GM18519 (cell line): ENCODE results near the gene SLTM.
"Not testable (repeated sequence)": the region's sequence is repeated elsewhere in the genome, so short reads cannot be mapped to it uniquely, and the experiment has no call there.

Experiments used
- ATAC-seq: cut with Tn5 transposase; IDR thresholded peaks from one replicate; pipeline ENCODE4 v1.9.1; 2021; ENCODE audit warnings: mild to moderate bottlenecking, moderate library complexity; ENCODE audit not compliant: unreplicated experiment, low FRiP score

Gene SLTM

DNA sequence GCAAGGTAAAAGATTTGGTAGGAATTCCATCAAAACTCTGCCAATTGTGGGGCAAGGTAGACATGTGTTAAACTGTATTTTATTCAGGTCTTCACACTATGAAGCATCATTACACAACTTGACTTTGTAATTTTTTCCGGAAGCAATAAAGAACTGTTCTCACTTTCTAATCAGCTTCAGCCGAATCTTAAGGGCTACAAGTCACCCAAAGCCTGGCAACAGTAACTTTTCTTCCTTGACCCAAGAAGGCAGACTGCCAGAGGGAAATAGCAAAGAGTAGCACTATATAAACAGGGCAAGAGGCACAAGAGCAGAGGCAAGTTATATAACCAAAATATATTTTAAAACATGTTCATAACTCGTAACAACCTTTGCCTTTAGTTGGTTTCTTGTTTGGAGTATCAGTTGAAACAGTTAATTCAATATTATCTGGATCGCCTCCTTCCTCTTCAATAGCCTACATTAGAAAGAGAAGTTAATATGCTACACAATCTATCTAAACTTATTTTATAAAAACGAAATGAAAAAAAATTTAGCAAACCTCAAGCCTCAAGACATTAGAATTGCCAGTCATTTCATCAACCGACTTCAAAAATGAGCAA lies 1.4 kb downstream of the SLTM start:
- ATAC-seq = no peak

- no peak for ATAC-seq
These were observed 3.5 kb downstream of the SLTM start for GRCh38 chr15:58929891-58930416.

- ATAC-seq = no peak
These were observed 6.7 kb downstream of the SLTM start for GRCh38 chr15:58926823-58927222.

- no peak for ATAC-seq
These were observed 9.2 kb downstream of the SLTM start for GRCh38 chr15:58924327-58924726.

- no peak for ATAC-seq
These were observed 9.7 kb downstream of the SLTM start for GRCh38 chr15:58923696-58924300.

- no peak for ATAC-seq
These were observed 10.2 kb downstream of the SLTM start for GRCh38 chr15:58923284-58923683.

DNA sequence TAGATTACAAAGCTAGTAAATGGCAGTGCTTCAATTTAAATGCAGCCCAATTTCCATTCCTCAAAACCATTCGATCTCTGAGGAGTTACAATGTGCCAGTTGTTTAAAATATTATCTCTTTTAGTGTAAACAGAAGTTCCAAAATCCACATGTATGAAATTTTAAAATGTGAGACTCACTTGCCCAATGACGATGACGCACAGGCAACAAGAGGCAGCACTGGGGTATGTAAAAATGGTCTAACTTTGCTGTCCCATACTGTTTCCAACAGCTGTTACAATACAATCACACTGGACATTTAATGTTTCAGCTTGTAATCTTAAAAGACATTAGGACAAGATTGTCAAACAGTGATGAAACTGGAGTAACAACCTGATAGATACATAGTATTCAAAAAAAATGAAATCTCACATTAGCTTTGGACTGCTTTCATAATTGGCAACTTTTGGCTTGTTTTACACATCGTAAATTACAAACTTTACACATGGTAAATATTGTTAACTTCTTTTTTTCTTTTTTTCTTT lies 12.2 kb downstream of the SLTM start:
- no peak for ATAC-seq

- not testable (repeated sequence) for ATAC-seq
These were observed 13.0 kb downstream of the SLTM start for GRCh38 chr15:58920447-58920846.

DNA sequence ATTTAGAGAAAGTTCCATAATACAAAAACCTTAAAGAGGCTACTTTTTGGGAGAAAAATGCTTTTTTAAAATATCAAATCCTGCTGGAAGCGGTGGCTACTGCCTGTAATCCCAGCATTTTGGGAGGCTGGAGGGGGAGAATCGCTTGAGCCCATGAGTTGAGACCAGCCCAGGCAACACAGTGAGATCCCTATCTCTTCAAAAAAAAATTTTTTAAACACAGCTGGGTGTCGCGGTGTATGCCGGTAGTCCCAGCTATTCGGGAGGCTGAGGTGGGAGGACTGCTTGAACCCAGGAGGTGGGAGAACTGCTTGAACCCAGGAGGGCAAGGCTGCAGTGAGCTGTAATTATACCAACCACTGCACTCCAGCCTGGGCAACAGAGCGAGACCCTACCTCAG lies 14.2 kb downstream of the SLTM start:
- no peak for ATAC-seq

DNA sequence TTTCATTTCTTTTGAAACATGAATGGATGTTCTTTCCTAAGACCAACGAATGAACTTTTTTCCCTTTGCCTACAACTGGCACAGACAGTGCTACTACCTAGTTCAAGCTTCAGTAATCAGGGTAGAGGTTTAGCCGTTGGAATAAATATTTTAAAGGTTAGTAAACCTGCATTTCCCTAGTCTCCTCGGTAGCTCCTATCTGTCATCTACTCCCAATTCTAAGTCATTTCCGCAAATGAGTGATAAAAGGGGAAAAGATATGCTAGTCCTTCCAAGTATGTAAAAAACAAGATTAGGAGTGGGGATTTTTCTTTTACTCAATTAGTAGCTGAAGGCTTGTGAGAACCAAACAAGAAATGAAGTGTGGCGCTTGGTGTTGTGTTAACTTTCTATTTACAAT lies 15.2 kb downstream of the SLTM start:
- ATAC-seq = no peak

DNA sequence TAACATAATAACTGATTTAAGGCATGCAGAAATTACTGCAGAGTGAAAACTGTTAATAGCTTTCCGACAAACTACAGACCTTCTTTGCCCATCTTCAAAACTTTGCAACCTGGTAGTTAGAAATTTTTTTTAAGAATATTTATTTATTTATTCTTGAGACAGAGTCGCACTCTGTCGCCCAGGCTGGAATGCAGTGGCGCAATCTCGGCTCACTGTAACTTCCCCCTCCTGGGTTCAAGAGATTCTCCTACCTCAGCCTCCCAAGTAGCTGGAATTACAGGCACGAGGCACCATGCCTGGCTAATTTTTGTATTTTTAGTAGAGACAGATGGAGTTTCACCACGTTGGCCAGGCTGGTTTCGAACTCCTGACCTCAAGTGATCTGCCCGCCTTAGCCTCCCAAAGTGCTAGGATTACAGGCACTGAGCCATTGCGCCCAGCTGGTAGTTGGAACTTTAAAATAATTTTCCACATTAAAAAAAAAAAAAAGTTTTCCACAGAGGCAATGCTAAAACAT lies 15.8 kb downstream of the SLTM start:
- ATAC-seq = not testable (repeated sequence)

GRCh38 chr15:58916962-58917361 lies 16.5 kb downstream of the SLTM start:
- ATAC-seq = no peak

DNA sequence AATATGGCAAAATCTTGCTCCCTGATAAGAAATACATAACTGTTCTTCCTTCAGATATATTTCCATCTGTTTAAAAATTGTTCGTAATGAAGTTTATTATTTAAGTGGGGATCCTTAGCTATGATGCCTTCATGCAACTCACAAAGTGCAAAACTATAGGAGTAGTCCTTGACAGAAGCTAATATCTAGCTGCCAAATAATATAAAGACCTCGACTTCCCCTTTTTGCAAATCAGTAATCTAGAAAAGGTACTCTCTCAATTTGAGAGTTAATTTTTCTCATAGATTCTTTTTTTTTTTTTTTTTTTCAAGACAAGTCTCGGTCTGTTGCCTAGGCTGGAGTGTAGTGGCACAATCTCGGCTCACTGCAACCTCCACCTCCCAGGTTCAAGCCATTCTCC lies 23.0 kb downstream of the SLTM start:
- ATAC-seq = no peak

- ATAC-seq = no peak
These were observed 23.9 kb downstream of the SLTM start for GRCh38 chr15:58909616-58910015.

- ATAC-seq = no peak
These were observed 24.7 kb downstream of the SLTM start for GRCh38 chr15:58908550-58909309.

DNA sequence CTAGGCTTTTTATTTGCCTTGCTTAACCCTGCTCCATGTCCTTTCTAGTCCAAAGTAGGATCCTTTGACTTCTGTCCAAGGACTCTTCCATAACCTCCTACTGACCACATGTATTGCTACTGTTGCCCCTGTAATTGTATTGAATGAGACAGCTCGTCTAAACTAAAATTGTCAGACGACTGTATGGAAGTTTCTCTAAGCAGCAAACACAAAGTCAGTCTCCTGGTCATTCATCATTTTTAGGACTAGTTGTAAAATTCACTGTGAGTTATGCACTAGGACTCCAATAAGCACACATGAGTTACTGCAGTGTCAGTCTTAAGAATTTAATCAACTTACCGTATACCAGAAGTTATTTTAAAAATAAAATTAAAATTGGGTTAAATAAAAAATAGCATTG lies 32.8 kb downstream of the SLTM start:
- no peak for ATAC-seq

DNA sequence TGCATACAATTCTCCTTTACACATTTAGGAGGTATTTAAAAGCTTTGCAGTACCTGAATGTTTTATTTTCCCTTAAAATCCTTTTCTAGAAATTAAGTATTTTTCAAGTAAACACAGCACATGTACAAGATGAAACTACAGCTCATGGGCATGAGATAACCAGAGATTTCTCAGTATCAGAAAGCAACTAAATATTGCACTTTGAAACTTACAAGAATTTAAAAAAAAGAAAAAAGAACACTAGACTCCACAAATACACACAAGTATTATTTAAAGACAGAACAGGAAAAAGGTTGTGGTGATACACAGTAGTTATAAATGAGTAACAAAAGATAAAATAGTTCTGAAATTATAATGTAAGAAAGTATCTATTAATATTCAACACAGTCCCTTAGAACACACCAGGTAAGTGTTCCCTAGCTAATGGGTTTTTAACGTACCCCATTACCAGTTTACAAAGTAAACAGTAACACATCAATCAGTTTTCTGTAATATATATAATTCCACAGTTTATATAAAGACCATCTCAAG lies 35.3 kb downstream of the SLTM start:
- ATAC-seq = no peak

DNA sequence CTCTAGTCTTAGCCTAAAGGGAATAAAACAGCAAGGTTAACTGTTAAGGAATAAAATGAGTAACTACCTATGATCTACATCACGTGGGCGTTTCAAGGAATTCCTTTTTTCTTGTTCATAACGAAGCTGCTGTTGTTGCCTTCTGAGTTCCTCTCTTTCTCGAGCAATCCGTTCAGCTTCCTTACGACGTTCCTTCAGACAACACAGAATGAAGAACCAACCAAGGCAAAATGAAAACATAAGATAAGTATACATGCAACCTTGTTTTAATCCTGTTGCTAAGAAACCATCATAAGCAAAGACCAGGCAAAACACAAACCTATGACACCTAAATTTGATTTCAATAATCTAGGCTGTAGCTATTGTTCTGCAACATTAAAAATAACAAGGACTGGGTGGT lies 44.1 kb downstream of the SLTM start:
- ATAC-seq = no peak

GRCh38 chr15:58886921-58887320 lies 46.6 kb downstream of the SLTM start:
- no peak for ATAC-seq

DNA sequence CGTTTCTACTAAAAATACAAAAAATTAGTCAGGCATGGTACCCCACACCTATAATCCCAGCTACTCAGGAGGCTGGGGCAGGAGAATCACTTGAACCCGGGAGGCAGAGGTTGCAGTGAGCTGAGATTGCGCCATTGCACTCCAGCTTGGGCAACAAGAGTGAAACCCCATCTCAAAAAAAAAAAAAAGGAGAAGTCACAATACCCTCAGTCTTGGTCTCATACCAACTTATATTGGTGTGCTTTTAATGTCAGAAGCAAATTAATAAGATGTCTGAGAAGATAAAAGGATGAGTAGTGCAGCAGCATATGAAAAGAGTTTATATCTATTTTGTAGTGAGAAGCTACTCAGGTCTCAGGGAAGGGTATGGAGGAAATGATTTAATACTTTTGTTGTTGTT lies 49.6 kb downstream of the SLTM start:
- ATAC-seq = not testable (repeated sequence)

- ATAC-seq = no peak
These were observed 51.2 kb downstream of the SLTM start for GRCh38 chr15:58882243-58882642.
